ENCODE results near the gene GRIK4.
"Not testable (repeated sequence)": the region's sequence is repeated elsewhere in the genome, so short reads cannot be mapped to it uniquely, and the experiment has no call there.

GRIK4 gene

DNA sequence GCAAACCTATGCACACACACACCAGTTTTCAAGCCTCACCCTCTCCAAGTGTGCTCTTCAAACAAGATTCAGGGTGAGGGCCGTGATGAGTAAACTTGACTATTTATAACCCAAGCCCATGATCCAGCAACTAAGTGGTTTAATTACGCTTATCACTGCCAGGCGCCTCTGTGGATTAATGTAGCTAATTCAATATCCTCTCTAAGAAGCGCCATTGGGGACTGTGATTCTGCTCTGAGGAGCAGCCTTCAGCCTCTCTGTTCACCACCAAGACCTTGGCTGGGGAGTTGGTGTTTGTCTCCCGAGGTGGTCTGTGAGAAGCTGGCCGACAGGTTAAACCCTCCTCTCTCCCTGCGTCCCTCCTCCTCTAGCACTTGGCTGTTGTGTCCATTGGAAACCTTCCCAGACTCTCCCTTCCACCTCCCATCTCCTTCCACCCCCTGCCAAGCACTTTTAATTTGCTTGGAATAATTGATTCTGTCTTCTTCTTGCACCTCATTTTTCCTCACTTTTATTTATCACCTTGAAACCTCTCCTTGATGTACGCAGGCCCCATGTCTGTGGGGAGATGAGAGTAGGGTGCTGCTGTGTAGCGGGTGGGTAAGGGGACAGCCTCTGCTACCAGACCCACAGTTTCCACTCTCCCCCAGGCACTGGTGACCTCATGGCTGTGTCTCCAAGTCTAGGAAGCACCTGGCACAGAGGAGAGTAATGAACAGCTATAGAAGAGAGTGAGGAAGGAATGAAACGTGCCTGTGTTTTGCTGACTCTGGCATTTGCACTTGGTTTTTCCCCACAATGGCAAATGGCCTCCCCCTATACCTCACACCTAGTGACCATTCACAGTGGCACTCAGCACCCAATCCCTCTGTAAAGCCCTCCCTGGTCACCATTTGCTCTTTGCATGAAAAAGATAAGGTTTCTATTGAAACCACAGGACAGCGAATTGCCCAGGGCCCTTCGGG is 236.6 kb downstream of the GRIK4 start:
- H3K27me3 ChIP-seq (ENCODE audit: control insufficient read depth, insufficient read depth, low read length): no peaks in the 10 kb centered on the region; the same call in 1 of the 2 replicates
- H3K4me1 ChIP-seq (ENCODE audit: control insufficient read depth, insufficient read depth, low read length): peaks cover 11% of the 10 kb centered on the region; the same call in 1 of the 2 replicates
- no peak overlapping the region for H3K27ac ChIP-seq (ENCODE audit: low read depth, low read length)
- no peaks in the 10 kb centered on the region for H3K36me3 ChIP-seq (ENCODE audit: control insufficient read depth, insufficient read depth, low read length)
- H3K9ac ChIP-seq (ENCODE audit: low read length): no peak overlapping the region
- no peaks in the 10 kb centered on the region for H3K9me3 ChIP-seq (ENCODE audit: control insufficient read depth, insufficient read depth, low read depth, low read length)
- no peak overlapping the region for H3K4me3 ChIP-seq (ENCODE audit: low read depth, low read length)

DNA sequence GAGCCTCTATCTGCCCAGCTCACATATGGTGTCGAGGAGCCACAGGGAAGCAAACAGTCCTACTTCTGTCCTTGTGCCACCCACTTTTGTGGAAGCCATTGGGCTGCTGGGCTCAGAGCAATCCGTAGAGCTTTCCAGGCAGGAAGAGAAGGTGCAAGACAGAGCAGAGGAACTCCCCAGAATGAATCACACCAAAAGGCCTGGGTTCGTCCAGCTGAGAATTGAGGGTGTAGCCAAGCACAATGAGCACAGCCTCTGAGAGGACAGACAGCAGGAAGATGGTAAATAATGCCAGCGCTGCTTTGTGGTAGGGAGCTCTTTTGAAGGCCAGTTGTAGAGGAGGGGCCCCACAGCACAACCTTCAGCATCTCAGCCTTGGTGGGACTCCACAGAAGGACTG is 237.8 kb downstream of the GRIK4 start:
- no peak overlapping the region for H3K27ac ChIP-seq (ENCODE audit: low read depth, low read length)
- H3K4me3 ChIP-seq (ENCODE audit: low read depth, low read length): no peak overlapping the region
- no peaks in the 10 kb centered on the region for H3K36me3 ChIP-seq (ENCODE audit: control insufficient read depth, insufficient read depth, low read length)
- H3K9ac ChIP-seq (ENCODE audit: low read length): no peak overlapping the region
- H3K9me3 ChIP-seq (ENCODE audit: control insufficient read depth, insufficient read depth, low read depth, low read length): no peaks in the 10 kb centered on the region
- H3K27me3 ChIP-seq (ENCODE audit: control insufficient read depth, insufficient read depth, low read length): no peaks in the 10 kb centered on the region; the same call in 1 of the 2 replicates
- peaks cover 11% of the 10 kb centered on the region; the same call in 1 of the 2 replicates for H3K4me1 ChIP-seq (ENCODE audit: control insufficient read depth, insufficient read depth, low read length)

DNA sequence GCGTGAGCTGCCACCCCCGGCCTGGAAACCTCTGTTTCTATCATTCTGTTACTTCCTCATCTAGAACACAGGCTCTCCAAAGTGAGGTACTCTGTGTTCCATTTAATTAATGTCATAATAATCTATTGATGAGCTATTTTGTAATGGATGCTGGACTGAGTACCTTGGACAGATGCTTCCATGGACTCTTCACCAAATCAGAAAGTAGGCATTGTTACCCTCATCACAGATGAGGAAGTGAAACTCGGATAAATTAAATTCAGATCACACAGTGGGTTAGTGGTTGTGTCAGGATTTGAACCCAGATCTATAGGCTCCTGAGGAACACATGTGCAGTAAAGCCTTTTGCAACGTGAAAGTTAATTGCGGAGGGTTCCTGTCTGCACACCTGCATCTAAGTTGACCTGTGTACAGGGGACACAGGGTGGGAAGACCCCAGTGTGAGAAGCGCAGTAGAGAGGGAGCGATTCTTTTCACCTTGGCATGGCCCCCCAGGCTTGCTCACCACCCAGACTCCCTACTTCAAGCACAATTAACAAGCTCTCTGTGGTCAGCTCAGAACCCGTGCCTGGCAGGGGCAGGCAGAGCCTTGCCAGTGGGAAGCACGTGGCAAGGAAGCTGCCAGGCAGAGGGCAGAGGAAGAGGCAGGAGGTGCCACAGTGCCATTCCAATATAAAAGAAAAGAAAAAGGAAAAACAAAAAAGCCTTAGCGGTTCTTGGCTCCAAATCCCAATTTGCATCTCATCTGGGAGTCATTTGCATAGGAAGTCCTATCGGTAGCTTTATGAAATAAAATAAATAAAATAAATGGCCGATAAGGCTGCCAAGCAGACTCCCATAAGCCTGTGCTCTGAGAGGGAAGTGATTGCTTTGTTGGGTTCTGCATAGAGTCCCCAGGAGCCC is 239.3 kb downstream of the GRIK4 start:
- Histone ChIP-seq H3K27me3 (ENCODE audit: control insufficient read depth, insufficient read depth, low read length) (no peaks in the 10 kb centered on the region; the same call in 1 of the 2 replicates), H3K27ac (ENCODE audit: low read depth, low read length) (no peak overlapping the region), H3K9ac (ENCODE audit: low read length) (no peak overlapping the region), H3K9me3 (ENCODE audit: control insufficient read depth, insufficient read depth, low read depth, low read length) (no peaks in the 10 kb centered on the region), H3K4me3 (ENCODE audit: low read depth, low read length) (no peak overlapping the region), H3K36me3 (ENCODE audit: control insufficient read depth, insufficient read depth, low read length) (no peaks in the 10 kb centered on the region), H3K4me1 (ENCODE audit: control insufficient read depth, insufficient read depth, low read length) (peaks cover 11% of the 10 kb centered on the region; the same call in 1 of the 2 replicates)

DNA sequence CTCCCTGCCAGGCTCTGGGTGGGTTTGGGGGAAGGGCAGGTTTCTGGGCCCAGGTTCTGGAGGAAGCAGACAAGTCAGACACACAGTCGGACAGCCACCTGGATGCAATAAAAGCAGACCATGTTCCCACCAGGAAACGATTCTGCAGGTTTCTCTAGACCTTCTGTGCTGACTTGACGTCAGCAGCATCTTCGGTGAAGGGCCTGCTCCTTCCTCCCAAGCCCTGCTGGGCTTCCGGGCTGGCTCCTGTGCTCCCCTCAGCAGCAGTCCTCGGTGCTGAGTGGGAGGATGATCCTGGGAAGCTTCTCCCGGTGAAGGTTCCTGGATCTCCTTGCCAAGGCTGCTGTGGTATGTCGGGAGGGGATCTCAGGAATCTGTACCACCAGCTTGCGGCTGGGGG is 240.0 kb downstream of the GRIK4 start:
- H3K27ac ChIP-seq (ENCODE audit: low read depth, low read length): no peak overlapping the region
- peaks cover 9% of the 10 kb centered on the region; the same call in 1 of the 2 replicates for H3K4me1 ChIP-seq (ENCODE audit: control insufficient read depth, insufficient read depth, low read length)
- H3K36me3 ChIP-seq (ENCODE audit: control insufficient read depth, insufficient read depth, low read length): no peaks in the 10 kb centered on the region
- no peaks in the 10 kb centered on the region; the same call in 1 of the 2 replicates for H3K27me3 ChIP-seq (ENCODE audit: control insufficient read depth, insufficient read depth, low read length)
- H3K4me3 ChIP-seq (ENCODE audit: low read depth, low read length): no peak overlapping the region
- no peaks in the 10 kb centered on the region for H3K9me3 ChIP-seq (ENCODE audit: control insufficient read depth, insufficient read depth, low read depth, low read length)
- no peak overlapping the region for H3K9ac ChIP-seq (ENCODE audit: low read length)

DNA sequence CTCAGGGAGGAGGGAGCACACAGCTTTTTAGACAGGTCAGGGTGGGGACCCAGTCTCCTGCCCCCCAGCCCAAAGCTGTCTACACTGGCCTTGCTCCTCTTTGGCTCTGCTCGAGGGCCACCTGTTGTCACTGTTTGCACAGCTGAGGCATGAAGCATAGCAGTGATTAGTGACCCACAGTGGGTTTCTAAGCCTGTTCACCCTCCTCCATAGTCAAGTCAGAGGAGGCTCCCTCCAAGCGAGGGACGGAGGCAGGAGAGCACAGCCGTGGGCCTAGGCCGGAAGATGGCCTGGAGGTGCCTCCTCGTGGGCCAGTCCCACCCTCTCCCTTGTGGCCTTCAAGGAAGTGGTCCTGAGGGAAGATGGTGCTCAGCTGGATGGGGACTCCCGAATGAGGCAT is 241.1 kb downstream of the GRIK4 start:
- Histone ChIP-seq H3K4me3 (ENCODE audit: low read depth, low read length) (no peak overlapping the region), H3K27me3 (ENCODE audit: control insufficient read depth, insufficient read depth, low read length) (no peaks in the 10 kb centered on the region; the same call in 1 of the 2 replicates), H3K4me1 (ENCODE audit: control insufficient read depth, insufficient read depth, low read length) (peaks cover 9% of the 10 kb centered on the region; the same call in 1 of the 2 replicates), H3K27ac (ENCODE audit: low read depth, low read length) (no peak overlapping the region), H3K9me3 (ENCODE audit: control insufficient read depth, insufficient read depth, low read depth, low read length) (no peaks in the 10 kb centered on the region), H3K36me3 (ENCODE audit: control insufficient read depth, insufficient read depth, low read length) (no peaks in the 10 kb centered on the region), H3K9ac (ENCODE audit: low read length) (no peak overlapping the region)

DNA sequence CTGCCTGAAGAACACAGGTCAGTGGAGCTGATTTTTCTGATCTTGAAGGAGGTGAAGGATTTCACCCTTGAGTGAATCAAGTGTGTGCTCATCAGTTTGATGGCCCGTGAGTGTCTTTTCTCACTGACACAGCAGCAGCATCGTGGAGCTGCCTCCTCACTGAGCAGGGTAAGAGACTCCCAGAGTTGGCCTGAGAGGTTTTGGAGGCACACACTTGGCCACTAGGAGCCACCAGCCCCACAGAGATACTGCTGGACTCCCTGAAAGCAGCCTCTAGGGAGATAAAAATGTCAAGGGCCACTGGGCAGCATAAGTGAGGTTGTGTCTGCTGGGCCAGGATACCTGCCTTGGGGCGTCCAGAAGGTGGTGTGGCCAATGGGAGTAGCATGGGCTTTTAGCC is 245.4 kb downstream of the GRIK4 start:
- no peaks in the 10 kb centered on the region for H3K36me3 ChIP-seq (ENCODE audit: control insufficient read depth, insufficient read depth, low read length)
- H3K9ac ChIP-seq (ENCODE audit: low read length): no peak overlapping the region
- no peak overlapping the region for H3K4me3 ChIP-seq (ENCODE audit: low read depth, low read length)
- no peak overlapping the region for H3K27ac ChIP-seq (ENCODE audit: low read depth, low read length)
- H3K9me3 ChIP-seq (ENCODE audit: control insufficient read depth, insufficient read depth, low read depth, low read length): no peaks in the 10 kb centered on the region
- H3K4me1 ChIP-seq (ENCODE audit: control insufficient read depth, insufficient read depth, low read length): peaks cover 7% of the 10 kb centered on the region; the same call in 1 of the 2 replicates
- no peaks in the 10 kb centered on the region for H3K27me3 ChIP-seq (ENCODE audit: control insufficient read depth, insufficient read depth, low read length)

DNA sequence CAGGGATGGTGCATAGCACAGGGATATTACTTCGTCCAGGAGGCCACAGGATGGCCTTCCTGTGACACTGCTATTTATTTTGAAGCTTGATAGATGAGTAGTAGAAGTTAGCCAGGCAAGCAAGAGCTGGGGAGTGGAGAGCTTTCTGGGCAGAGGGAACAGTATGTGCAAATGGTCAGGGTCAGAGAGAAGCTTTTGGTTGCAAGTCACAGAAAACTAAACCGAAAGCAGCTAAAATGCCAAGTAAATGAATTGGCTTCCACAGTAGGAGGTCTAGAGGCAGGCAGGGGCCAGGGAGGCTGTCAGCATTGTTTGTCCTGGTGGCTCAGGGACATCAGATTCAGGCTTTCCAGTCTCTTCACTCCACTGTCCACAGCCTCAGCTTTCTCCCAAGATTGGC is 247.5 kb downstream of the GRIK4 start:
- no peaks in the 10 kb centered on the region for H3K9me3 ChIP-seq (ENCODE audit: control insufficient read depth, insufficient read depth, low read depth, low read length)
- no peak overlapping the region for H3K27ac ChIP-seq (ENCODE audit: low read depth, low read length)
- no peak overlapping the region for H3K9ac ChIP-seq (ENCODE audit: low read length)
- peaks cover 7% of the 10 kb centered on the region; the same call in 1 of the 2 replicates for H3K4me1 ChIP-seq (ENCODE audit: control insufficient read depth, insufficient read depth, low read length)
- no peaks in the 10 kb centered on the region for H3K27me3 ChIP-seq (ENCODE audit: control insufficient read depth, insufficient read depth, low read length)
- H3K36me3 ChIP-seq (ENCODE audit: control insufficient read depth, insufficient read depth, low read length): no peaks in the 10 kb centered on the region
- no peak overlapping the region for H3K4me3 ChIP-seq (ENCODE audit: low read depth, low read length)

DNA sequence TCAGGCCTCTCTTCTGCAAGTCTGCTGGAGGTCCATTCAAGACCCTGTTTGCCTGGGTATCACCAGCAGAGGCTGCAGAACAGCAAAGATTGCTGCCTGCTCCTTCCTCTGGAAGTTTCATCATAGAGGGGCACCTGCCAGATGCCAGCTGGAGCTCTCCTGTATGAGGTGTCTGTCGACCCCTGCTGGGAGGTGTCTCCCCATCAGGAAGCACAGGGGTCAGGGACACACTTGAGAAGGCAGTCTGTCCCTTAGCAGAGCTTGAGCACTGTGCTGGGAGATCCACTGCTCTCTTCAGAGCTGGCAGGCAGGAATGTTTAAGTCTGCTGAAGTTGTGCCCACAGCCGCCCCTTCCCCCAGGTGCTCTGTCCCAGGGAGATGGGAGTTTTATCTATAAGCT is 254.2 kb downstream of the GRIK4 start:
- H3K9me3 ChIP-seq (ENCODE audit: control insufficient read depth, insufficient read depth, low read depth, low read length); H3K27me3 ChIP-seq (ENCODE audit: control insufficient read depth, insufficient read depth, low read length); H3K9ac ChIP-seq (ENCODE audit: low read length); H3K4me1 ChIP-seq (ENCODE audit: control insufficient read depth, insufficient read depth, low read length); H3K36me3 ChIP-seq (ENCODE audit: control insufficient read depth, insufficient read depth, low read length); H3K4me3 ChIP-seq (ENCODE audit: low read depth, low read length); H3K27ac ChIP-seq (ENCODE audit: low read depth, low read length): not testable (repeated sequence)

DNA sequence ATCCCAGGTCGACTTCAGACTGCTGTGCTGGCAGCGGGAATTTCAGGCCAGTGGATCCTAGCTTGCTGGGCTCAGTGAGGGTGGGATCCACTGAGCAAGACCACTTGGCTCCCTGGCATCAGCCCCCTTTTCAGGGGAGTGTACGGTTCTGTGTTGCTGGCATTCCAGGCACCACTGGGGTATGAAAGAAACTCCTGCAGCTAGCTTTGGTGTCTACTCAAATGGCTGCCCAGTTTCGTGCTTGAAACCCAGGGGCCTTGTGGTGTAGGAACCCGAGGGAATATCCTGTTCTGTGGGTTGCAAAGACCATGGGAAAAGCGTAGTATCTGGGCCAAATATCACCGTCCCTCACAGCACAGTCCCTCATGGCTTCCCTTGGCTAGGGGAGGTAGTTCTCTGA is 254.8 kb downstream of the GRIK4 start:
- no peaks in the 10 kb centered on the region for H3K36me3 ChIP-seq (ENCODE audit: control insufficient read depth, insufficient read depth, low read length)
- no peak overlapping the region for H3K27ac ChIP-seq (ENCODE audit: low read depth, low read length)
- no peaks in the 10 kb centered on the region for H3K27me3 ChIP-seq (ENCODE audit: control insufficient read depth, insufficient read depth, low read length)
- peaks cover 9% of the 10 kb centered on the region; the same call in 1 of the 2 replicates for H3K9me3 ChIP-seq (ENCODE audit: control insufficient read depth, insufficient read depth, low read depth, low read length)
- H3K4me1 ChIP-seq (ENCODE audit: control insufficient read depth, insufficient read depth, low read length): peaks cover 4% of the 10 kb centered on the region; the same call in 1 of the 2 replicates
- no peak overlapping the region for H3K4me3 ChIP-seq (ENCODE audit: low read depth, low read length)
- H3K9ac ChIP-seq (ENCODE audit: low read length): no peak overlapping the region

DNA sequence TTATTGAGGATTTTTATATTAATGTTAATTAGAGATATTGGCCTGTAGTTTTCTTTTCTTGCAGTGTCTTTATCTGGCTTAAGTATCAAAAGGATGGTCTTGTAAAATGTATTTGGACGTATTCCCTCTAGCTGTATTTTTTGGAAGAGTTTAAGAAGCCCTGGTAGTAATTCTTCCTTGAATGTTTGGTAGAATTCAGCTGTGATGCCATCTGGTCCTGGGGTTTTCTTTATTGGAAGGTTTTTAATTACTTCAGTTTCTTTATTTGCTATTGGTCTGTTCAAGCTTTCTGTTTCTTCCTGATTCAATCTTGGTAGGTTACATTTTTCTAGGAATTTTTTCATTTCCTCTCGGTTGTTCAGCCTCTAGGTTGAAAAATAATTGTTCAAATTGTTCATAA is 257.4 kb downstream of the GRIK4 start:
- no peak overlapping the region for H3K9ac ChIP-seq (ENCODE audit: low read length)
- H3K36me3 ChIP-seq (ENCODE audit: control insufficient read depth, insufficient read depth, low read length): no peaks in the 10 kb centered on the region
- peaks cover 19% of the 10 kb centered on the region for H3K9me3 ChIP-seq (ENCODE audit: control insufficient read depth, insufficient read depth, low read depth, low read length)
- H3K27me3 ChIP-seq (ENCODE audit: control insufficient read depth, insufficient read depth, low read length): no peaks in the 10 kb centered on the region
- H3K27ac ChIP-seq (ENCODE audit: low read depth, low read length): no peak overlapping the region
- peaks cover 7% of the 10 kb centered on the region; the same call in 1 of the 2 replicates for H3K4me1 ChIP-seq (ENCODE audit: control insufficient read depth, insufficient read depth, low read length)
- no peak overlapping the region for H3K4me3 ChIP-seq (ENCODE audit: low read depth, low read length)
